Activated naive CD8-positive, alpha-beta T cell treated with anti-CD3 and anti-CD28 coated beads, Interleukin-2, amount 10 ng/mL, durations not matched to agents 7 days and 5 days (primary cell): Measurements from ENCODE around the gene ZNF33A. TPM values are rescaled to one million over a fixed set of nuclear protein-coding genes. Genes with fewer than 3 reads are reported as not detected.
A peak's percentile ranks its signal among the peaks of the same experiment; 100 is the strongest.
"Not testable (repeated sequence)": the region's sequence is repeated elsewhere in the genome, so short reads cannot be mapped to it uniquely, and the experiment has no call there.

Experiments
- ATAC-seq: fragments of 150-1000 bp; cut with Tn5 transposase; one replicate; pipeline ENCODE4 v1.10.0; 2021; ENCODE audit warnings: low read depth, moderate library complexity
- POLR2A ChIA-PET: fragments of 350-600 bp; sonication (Branson Sonifier 250); formaldehyde crosslinking; loops from one replicate; lab custom pipeline; 2021; ENCODE audit warnings: antibody characterized with exemption; lab: Charles Lee
- DNase-seq: peaks from one replicate; pipeline ENCODE4 v3.0.0; 2021
- H3K27ac Mint-ChIP-seq: one replicate; pipeline ENCODE4 v1.8.0; 2022; ENCODE audit warnings: mild to moderate bottlenecking, mixed read lengths
- H3K27me3 Mint-ChIP-seq: one replicate; pipeline ENCODE4 v1.8.0; 2022; ENCODE audit warnings: mild to moderate bottlenecking, moderate library complexity, mixed read lengths
- H3K36me3 Mint-ChIP-seq: one replicate; pipeline ENCODE4 v1.8.0; 2021; ENCODE audit warnings: mild to moderate bottlenecking, mixed read lengths
- H3K4me1 Mint-ChIP-seq: one replicate; pipeline ENCODE4 v1.8.0; 2021; ENCODE audit warnings: mixed read lengths
- H3K4me3 Mint-ChIP-seq: one replicate; pipeline ENCODE4 v1.8.0; 2022; ENCODE audit warnings: mild to moderate bottlenecking, moderate library complexity, mixed read lengths
- H3K9me3 Mint-ChIP-seq: one replicate; pipeline ENCODE4 v1.8.0; 2021; ENCODE audit warnings: mixed read lengths
- total RNA-seq, 2 experiments: library from RNA; stranded (reverse); gene quantifications; one replicate each; pipeline ENCODE4 v1.2.3, GENCODE V29; 2021

ZNF33A gene
- total RNA-seq, 2 experiments from 2014 or later, result 40.1 to 42.7 TPM

DNA sequence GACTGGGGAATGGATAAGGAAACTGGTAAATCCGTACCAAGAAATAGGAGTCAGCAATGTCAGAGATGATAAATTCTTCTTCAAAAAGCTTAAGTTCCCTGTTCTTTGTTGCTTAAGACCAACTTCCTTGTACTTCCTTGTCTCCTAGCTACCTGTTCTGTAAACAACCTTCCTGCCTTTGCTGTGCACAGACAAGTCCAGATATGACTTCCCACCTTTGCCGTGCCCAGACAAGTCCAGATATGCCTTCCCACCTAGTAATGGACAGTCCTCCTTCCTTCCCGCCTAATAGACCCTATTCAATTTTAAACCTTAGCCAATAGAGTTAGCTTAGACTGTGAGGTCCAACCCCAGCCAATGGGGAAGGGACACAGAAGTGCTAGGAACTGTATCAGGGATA is 2.5 kb upstream of the ZNF33A start:
- DNase-seq, result no peak
- Mint-ChIP-seq H3K27ac (no peak overlapping the region), H3K4me3 (no peak overlapping the region), H3K36me3 (peaks cover 8% of the 10 kb centered on the region), H3K4me1 (peaks cover 10% of the 10 kb centered on the region), H3K27me3 (no peaks in the 10 kb centered on the region), H3K9me3 (no peaks in the 10 kb centered on the region)
- no peak for ATAC-seq
- POLR2A ChIA-PET, result no interaction called here

DNA sequence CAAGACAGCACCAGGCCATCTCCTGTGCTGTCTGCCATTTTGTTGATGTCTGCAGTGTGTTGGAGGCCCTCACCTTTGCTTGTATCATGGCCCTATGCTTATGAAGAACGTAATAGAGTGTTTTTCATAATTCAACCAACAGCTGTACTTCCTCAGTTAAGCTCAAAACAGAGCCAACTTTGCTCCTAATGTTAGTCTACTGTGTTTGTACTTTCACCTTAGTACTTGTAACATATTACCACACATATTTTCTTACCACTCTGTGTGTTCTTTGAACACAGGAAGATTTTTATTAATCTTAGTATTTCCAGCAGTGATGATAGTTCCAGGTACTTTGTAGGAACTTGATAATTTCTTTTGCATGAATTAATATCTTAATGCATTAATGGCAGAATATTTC is 5.9 kb downstream of the ZNF33A start:
- Mint-ChIP-seq H3K36me3 (peaks cover 73% of the 10 kb centered on the region), H3K9me3 (peaks cover 9% of the 10 kb centered on the region), H3K27me3 (no peaks in the 10 kb centered on the region), H3K4me1 (peaks cover 14% of the 10 kb centered on the region), H3K27ac (no peak overlapping the region), H3K4me3 (no peak overlapping the region)
- POLR2A ChIA-PET, result no interaction called here
- DNase-seq (no peak), ATAC-seq (no peak)

DNA sequence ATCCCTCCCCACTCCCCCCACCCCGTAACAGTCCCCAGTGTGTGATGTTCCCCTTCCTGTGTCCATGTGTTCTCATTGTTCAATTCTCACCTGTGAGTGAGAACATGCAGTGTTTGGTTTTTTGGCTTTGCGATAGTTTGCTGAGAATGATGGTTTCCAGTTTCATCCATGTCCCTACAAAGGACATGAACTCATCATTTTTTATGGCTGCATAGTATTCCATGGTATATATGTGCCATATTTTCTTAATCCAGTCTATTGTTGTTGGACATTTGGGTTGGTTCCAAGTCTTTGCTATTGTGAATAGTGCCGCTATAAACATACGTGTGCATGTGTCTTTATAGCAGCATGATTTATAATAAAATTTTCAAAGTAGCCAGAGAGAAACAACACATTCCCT is 8.6 kb downstream of the ZNF33A start:
- ATAC-seq, DNase-seq, H3K4me3 Mint-ChIP-seq, H3K4me1 Mint-ChIP-seq, H3K27ac Mint-ChIP-seq, POLR2A ChIA-PET, H3K27me3 Mint-ChIP-seq: not testable (repeated sequence)
- Mint-ChIP-seq H3K9me3 (peaks cover 11% of the 10 kb centered on the region), H3K36me3 (peaks cover 83% of the 10 kb centered on the region)

DNA sequence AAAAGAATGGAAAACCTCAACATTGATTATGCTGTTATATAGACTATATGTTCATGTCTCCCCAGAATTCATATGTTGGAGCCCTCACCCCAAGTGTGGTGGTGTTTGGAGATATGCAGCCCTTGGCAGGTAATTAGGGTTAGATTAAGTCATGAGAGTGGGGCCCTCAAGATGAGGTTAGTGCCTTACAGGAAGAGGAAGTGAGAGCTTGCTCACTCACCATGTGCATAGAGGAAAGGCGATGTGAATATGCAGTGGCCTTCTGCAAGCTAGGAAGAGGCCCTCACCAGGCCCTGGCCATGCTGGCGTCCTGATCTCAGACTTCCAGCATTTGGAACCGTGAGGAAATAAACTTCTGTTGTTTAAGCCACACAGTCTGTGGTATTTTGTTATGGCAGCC is 14.8 kb downstream of the ZNF33A start:
- no peak overlapping the region for H3K4me3 Mint-ChIP-seq
- DNase-seq (no peak), ATAC-seq (peak; percentile 72)
- peaks cover 16% of the 10 kb centered on the region for H3K9me3 Mint-ChIP-seq
- H3K4me1 Mint-ChIP-seq, result peaks cover 17% of the 10 kb centered on the region
- peaks cover 88% of the 10 kb centered on the region for H3K36me3 Mint-ChIP-seq
- H3K27ac Mint-ChIP-seq, result peak overlapping the region; percentile 59
- POLR2A ChIA-PET, result no interaction called here
- H3K27me3 Mint-ChIP-seq, result no peaks in the 10 kb centered on the region

DNA sequence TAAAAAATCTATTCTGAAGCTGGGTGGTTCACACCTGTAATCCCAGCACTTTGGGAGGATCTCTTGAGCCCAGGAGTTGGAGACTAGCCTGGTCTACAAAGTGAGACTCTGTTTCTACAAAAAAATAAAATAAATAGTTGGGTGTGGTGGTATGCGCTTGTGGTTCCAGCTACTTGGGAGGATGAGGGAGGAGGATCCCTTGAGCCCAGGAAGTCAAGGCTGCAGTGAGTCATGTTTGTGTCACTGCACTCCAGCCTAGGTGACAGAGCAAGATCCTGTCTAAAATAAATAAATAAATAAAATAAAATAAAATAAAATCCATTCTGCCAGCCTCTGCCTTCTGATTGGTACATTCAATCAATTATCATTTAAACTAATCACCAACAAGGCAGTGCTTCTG is 17.5 kb downstream of the ZNF33A start:
- H3K36me3 Mint-ChIP-seq, result peaks cover 88% of the 10 kb centered on the region
- POLR2A ChIA-PET, result no interaction called here
- no peak overlapping the region for H3K27ac Mint-ChIP-seq
- peaks cover 11% of the 10 kb centered on the region for H3K9me3 Mint-ChIP-seq
- no peak for DNase-seq
- peaks cover 17% of the 10 kb centered on the region for H3K4me1 Mint-ChIP-seq
- no peaks in the 10 kb centered on the region for H3K27me3 Mint-ChIP-seq
- H3K4me3 Mint-ChIP-seq, result no peak overlapping the region
- ATAC-seq, result no peak

DNA sequence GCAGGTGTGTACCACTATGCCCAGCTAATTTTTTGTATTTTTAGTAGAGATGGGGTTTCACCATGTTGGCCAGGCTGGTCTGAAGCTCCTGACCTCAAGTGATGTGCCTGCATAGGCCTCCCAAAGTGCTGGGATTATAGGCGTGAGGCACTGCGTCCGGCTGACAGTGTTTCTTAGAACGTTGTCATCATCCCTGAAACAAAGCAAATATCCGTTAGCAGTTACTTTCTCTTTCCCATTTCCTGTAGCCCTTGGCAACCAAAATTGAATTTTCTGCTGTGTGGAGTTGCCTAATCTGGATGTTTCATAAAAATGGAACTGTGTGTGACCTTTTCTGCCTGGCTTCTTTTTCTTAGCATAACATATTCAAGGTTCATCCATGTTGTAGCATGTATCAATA is 22.4 kb downstream of the ZNF33A start:
- no peak for DNase-seq
- Mint-ChIP-seq H3K4me1 (peaks cover 1% of the 10 kb centered on the region), H3K27ac (no peak overlapping the region), H3K27me3 (no peaks in the 10 kb centered on the region), H3K36me3 (peaks cover 73% of the 10 kb centered on the region), H3K4me3 (no peak overlapping the region), H3K9me3 (peaks cover 2% of the 10 kb centered on the region)
- POLR2A ChIA-PET, result no interaction called here
- ATAC-seq, result no peak

DNA sequence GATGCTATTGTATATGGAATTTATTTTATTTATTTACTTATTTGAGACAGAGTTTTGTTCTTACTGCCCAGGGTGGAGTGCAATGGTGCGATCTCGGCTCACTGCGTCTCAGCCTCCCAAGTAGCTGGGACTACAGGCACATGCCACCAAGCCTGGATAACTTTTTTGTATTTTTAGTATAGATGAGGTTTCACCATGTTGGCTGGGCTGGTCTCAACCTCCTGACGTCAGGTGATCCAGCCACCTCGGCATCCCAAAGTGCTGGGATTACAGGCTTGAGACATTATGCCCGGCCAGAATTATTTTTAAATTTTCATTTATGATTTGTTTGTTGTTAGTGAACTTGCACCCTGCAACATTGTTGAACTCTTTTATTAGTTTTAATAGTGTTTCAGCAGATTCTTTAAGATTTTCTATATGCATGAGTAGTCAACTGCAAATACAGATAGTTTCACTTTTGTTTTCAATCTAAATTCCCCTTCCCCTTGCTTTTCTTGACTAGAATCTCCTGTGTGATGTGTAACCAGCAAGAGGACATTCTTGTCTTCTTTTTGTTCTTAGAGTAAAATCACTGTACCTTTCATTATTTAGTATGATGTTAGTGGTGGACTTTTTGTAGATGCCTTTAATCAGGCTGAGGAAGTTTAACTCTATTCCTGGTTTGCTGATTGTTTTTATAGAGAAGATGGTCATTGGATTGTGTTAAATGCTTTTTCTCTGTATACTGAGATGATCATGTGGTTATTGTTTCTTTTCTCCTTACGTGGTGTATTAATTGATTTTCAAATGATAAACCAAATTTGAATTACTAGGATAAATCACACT is 27.8 kb downstream of the ZNF33A start:
- Mint-ChIP-seq H3K9me3 (peaks cover 6% of the 10 kb centered on the region), H3K4me1 (peaks cover 14% of the 10 kb centered on the region), H3K36me3 (peaks cover 65% of the 10 kb centered on the region), H3K27ac (peak overlapping the region; percentile 93), H3K27me3 (no peaks in the 10 kb centered on the region), H3K4me3 (peak overlapping the region; percentile 85)
- no peak for ATAC-seq
- POLR2A ChIA-PET, result no interaction called here
- no peak for DNase-seq

DNA sequence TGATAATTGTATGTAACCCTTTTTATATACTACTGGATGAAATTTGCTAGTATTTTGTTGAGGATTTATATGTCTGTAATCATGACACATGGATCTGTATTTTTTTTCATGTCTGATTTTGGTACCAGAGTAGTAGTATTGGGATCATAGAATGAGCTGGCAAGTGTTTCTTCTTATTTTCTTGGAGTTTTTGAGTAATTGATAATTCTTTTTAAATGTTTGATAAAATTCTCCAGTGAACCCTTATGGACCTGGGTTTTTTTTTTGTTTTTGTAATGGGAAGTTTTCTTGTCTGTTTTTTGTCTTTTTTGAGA is 28.4 kb downstream of the ZNF33A start:
- peak overlapping the region; percentile 85 for H3K4me3 Mint-ChIP-seq
- POLR2A ChIA-PET, result no interaction called here
- H3K27ac Mint-ChIP-seq, result peak overlapping the region; percentile 93
- H3K9me3 Mint-ChIP-seq, result peaks cover 7% of the 10 kb centered on the region
- DNase-seq (no peak), ATAC-seq (no peak)
- peaks cover 65% of the 10 kb centered on the region for H3K36me3 Mint-ChIP-seq
- peaks cover 19% of the 10 kb centered on the region for H3K4me1 Mint-ChIP-seq
- H3K27me3 Mint-ChIP-seq, result no peaks in the 10 kb centered on the region

DNA sequence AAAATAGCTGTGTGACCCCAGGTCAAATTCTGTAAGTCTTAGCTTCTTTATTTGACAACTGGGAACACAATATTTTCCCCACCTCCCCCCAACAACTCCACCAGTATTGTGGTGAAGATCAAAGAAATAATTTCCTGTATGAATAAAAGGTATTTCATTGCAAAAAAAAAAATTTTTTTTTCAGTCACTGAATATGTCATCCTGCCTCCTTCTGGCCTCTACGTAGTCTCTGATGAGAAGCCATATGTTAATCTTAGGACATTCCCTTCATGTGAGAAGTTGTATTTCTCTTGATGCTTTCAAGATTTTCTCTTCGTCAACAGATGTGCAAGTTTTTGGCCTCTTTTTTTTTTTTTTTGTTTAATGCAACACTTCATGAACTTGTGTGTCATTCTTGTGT is 33.0 kb downstream of the ZNF33A start:
- Mint-ChIP-seq H3K4me3 (no peak overlapping the region), H3K27ac (no peak overlapping the region), H3K27me3 (no peaks in the 10 kb centered on the region), H3K4me1 (peaks cover 19% of the 10 kb centered on the region), H3K36me3 (peaks cover 82% of the 10 kb centered on the region), H3K9me3 (peaks cover 27% of the 10 kb centered on the region)
- no peak for ATAC-seq
- POLR2A ChIA-PET, result no interaction called here
- no peak for DNase-seq

DNA sequence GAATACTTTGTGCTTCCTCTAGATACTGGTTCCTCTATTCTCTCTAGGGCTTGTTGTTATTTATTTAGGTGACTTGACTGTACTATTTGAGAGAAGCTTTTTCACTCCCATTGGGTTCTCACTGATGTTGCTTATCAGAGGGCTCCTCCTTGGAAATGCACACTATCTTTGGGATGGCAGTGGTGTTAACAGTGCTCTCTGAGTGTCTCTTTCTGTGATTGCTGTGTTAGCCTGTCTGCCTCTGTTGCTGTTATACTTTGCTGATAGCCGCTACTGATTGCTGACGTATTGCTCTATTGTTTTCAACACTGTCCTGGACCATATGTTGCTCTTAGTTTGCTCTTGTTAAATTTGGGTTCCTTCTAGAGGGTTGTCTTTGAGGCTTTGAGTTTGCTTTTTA is 34.7 kb downstream of the ZNF33A start:
- ATAC-seq (no peak), DNase-seq (no peak)
- POLR2A ChIA-PET, result no interaction called here
- H3K4me3 Mint-ChIP-seq, result no peak overlapping the region
- H3K9me3 Mint-ChIP-seq, result peaks cover 28% of the 10 kb centered on the region
- H3K4me1 Mint-ChIP-seq, result peaks cover 8% of the 10 kb centered on the region
- H3K27me3 Mint-ChIP-seq, result no peaks in the 10 kb centered on the region
- H3K36me3 Mint-ChIP-seq, result peaks cover 80% of the 10 kb centered on the region
- H3K27ac Mint-ChIP-seq, result no peak overlapping the region

DNA sequence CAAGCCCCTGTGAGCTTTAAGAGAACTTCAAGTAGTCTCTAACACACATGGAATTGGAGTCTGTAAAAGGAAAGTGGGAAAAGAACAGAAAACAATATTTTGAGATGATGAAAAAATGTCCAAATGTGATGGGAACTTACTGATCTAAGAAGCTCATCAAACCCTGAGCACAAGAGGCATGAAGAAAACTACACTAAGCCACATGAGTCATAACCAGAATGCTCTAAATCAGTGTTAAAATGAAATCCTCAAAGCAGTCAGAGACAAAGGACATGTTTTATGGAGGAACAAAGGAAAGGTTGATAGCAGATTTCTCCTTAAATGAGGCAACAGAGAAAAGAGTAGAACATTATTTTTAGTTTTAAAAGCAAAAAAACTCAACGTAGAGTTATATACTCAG is 37.2 kb downstream of the ZNF33A start:
- POLR2A ChIA-PET, result no interaction called here
- Mint-ChIP-seq H3K4me3 (no peak overlapping the region), H3K27me3 (no peaks in the 10 kb centered on the region), H3K9me3 (peaks cover 28% of the 10 kb centered on the region), H3K4me1 (peaks cover 8% of the 10 kb centered on the region), H3K27ac (no peak overlapping the region), H3K36me3 (peaks cover 70% of the 10 kb centered on the region)
- no peak for ATAC-seq
- no peak for DNase-seq

DNA sequence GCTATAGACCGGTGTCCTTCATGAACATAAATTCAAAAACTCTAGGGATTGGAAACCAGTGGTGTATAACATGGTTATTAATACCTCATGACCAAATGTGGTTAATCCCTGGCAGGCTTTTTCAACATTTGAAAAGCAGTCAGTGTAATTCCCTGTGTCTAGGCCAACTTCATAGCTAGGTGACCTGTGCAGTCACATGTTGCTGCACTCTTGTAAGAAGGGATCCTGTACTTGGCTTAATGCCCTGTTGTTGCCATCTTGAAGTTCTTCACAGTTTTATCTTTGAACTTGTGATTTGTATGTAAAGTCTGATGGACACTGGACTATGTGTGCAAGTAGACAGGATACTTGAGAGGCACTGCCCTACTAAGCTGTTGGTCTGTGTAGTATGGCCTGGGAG is 39.7 kb downstream of the ZNF33A start:
- ATAC-seq (no peak), DNase-seq (no peak)
- Mint-ChIP-seq H3K4me1 (no peaks in the 10 kb centered on the region), H3K4me3 (no peak overlapping the region), H3K27me3 (peaks cover 1% of the 10 kb centered on the region), H3K9me3 (peaks cover 42% of the 10 kb centered on the region), H3K36me3 (peaks cover 72% of the 10 kb centered on the region), H3K27ac (no peak overlapping the region)
- POLR2A ChIA-PET, result no interaction called here

DNA sequence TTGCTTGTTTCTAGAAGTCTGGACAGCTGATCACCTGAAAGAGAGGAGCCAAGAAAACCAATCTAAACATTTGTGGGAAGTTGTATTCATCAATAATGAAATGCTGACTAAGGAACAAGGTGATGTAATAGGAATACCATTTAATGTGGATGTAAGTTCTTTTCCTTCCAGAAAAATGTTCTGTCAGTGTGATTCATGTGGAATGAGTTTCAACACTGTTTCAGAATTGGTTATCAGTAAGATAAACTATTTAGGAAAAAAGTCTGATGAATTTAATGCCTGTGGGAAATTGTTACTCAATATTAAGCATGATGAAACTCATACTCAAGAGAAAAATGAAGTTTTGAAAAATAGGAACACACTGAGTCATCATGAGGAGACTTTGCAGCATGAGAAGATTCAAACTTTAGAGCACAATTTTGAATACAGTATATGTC is 43.9 kb downstream of the ZNF33A start:
- Mint-ChIP-seq H3K27ac (no peak overlapping the region), H3K9me3 (peaks cover 54% of the 10 kb centered on the region), H3K4me3 (no peak overlapping the region), H3K4me1 (no peaks in the 10 kb centered on the region), H3K36me3 (peaks cover 77% of the 10 kb centered on the region), H3K27me3 (peaks cover 1% of the 10 kb centered on the region)
- ATAC-seq (no peak), DNase-seq (no peak)
- POLR2A ChIA-PET, result interaction anchor here (0.6 kb wide), 1 partner anchor 11 kb away, joined by 3 read pairs; no protein-coding TSS in a partner anchor

DNA sequence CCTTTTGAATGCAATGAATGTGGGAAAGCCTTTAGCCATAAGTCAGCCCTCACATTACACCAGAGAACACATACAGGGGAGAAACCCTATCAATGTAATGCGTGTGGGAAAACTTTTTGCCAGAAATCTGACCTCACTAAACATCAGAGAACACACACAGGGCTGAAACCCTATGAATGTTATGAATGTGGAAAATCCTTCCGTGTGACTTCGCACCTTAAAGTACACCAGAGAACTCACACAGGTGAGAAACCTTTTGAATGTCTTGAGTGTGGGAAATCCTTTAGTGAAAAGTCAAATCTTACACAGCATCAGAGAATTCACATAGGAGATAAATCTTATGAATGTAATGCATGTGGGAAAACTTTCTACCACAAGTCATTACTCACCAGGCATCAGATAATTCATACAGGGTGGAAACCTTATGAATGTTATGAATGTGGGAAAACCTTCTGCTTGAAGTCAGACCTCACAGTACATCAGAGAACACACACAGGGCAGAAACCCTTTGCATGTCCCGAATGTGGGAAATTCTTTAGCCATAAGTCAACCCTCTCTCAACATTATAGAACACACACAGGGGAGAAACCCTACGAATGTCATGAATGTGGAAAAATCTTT is 44.9 kb downstream of the ZNF33A start:
- H3K27me3 Mint-ChIP-seq, H3K4me3 Mint-ChIP-seq, DNase-seq, ATAC-seq, H3K4me1 Mint-ChIP-seq, H3K27ac Mint-ChIP-seq: not testable (repeated sequence)
- POLR2A ChIA-PET, result interaction anchor here (0.6 kb wide), 1 partner anchor 10 kb away, joined by 3 read pairs; no protein-coding TSS in a partner anchor
- peaks cover 79% of the 10 kb centered on the region for H3K36me3 Mint-ChIP-seq
- H3K9me3 Mint-ChIP-seq, result peaks cover 57% of the 10 kb centered on the region
